ENCODE results near the gene SOX21.

The SOX21 gene

DNA sequence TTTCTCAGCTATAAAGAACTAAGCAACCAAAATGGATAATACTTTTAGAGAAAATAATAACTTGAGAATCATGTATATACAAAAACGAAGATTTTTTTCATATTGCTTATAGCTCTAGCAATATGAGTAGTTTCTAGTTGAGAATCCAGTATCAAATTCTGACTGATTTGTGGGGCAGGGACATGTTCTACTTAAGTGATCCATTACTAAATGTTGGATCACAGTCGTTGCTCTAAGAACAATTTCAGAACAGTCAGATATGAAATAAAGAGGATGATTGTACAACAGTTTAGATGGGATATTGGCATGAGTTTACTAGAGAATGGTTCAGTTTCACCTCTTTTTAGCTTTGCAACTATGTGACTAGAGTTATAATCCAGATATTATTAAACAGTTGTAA lies 39.9 kb downstream of the SOX21 start:
- TF ChIP-seq, protein P1, sequence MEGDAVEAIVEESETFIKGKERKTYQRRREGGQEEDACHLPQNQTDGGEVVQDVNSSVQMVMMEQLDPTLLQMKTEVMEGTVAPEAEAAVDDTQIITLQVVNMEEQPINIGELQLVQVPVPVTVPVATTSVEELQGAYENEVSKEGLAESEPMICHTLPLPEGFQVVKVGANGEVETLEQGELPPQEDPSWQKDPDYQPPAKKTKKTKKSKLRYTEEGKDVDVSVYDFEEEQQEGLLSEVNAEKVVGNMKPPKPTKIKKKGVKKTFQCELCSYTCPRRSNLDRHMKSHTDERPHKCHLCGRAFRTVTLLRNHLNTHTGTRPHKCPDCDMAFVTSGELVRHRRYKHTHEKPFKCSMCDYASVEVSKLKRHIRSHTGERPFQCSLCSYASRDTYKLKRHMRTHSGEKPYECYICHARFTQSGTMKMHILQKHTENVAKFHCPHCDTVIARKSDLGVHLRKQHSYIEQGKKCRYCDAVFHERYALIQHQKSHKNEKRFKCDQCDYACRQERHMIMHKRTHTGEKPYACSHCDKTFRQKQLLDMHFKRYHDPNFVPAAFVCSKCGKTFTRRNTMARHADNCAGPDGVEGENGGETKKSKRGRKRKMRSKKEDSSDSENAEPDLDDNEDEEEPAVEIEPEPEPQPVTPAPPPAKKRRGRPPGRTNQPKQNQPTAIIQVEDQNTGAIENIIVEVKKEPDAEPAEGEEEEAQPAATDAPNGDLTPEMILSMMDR (IDR thresholded peaks at IDR 0.05; ENCODE audit: control extremely low read depth, extremely low read depth, low read depth, missing control alignments): no peak
- ChIA-PET POLR2A (no interaction called here), CTCF (interaction anchor here (1.1 to 2.2 kb wide), 3 partner anchors 10 to 732 kb away, joined by 3 to 10 read pairs (median 8); no protein-coding TSS in a partner anchor)
- no peak for DNase-seq (ENCODE audit: extremely low spot score)

DNA sequence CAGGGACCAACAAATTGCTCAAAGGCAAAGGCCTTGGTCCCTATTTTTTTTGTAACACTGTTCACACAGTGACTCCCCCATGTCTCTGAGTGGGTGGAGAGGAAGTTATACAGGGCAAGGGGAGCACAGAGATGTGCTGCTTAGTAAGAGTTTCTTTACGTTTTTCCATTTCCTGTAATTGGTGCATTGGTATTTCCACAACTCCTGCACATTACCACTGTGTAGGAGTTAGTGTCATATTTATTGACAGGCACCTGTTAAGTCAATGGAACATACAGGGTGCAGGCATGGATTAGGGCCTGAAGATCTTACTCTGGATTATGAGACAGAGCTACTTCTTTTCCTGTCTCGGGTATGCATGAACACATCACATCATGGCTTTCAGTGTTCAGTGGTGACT lies 45.2 kb downstream of the SOX21 start:
- TF ChIP-seq, protein P1 (IDR thresholded peaks at IDR 0.05; ENCODE audit: control extremely low read depth, extremely low read depth, low read depth, missing control alignments): no peak
- ChIA-PET POLR2A (no interaction called here), CTCF (no interaction called here)
- DNase-seq (ENCODE audit: extremely low spot score): no peak

DNA sequence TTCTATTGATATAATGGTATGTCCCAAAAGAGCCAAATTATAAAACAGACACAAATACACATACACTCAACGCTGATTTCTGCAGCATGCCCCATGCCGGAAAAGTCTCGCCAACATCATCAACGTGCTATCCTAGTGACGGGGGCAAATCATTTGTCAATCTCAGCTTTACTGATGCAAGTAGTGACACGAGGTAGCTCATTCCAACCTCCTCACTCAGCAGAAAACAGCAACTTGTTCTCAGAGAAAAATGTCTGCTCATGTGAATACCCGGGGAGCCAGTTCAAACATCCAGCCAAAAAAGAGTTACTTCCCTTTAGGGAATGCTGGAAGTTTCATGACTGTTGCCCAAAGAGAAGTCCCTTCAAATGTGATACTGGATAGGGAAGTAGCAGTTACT lies 46.3 kb downstream of the SOX21 start:
- TF ChIP-seq, protein P1 (IDR thresholded peaks at IDR 0.05; ENCODE audit: control extremely low read depth, extremely low read depth, low read depth, missing control alignments): no peak
- POLR2A ChIA-PET: no interaction called here
- DNase-seq (ENCODE audit: extremely low spot score): no peak
- CTCF ChIA-PET: interaction anchor here (0.9 to 3.0 kb wide), 2 partner anchors 8 to 13 kb away, joined by 3 to 18 read pairs; no protein-coding TSS in a partner anchor

DNA sequence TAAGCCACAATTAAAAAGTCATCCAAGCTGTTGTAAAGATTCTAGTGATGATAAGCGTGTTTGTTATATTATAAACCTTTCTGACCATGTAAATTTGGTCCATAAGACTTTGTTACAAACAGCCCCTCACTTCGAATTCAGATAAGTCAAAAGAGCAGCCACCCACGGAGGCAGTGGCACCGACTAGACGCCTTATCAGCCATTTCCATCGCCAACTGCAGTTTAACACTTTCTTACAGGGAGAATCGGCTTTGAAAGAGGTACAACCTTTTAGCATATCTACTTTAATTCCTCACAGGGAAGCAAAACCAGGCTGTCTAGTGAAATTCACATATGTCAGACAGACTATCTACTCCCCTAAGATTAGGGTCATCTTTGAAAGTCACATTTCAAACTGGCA lies 47.5 kb downstream of the SOX21 start:
- CTCF ChIA-PET: interaction anchor here (1.0 to 3.0 kb wide), 2 partner anchors 9 to 11 kb away, joined by 5 to 18 read pairs; no protein-coding TSS in a partner anchor

DNA sequence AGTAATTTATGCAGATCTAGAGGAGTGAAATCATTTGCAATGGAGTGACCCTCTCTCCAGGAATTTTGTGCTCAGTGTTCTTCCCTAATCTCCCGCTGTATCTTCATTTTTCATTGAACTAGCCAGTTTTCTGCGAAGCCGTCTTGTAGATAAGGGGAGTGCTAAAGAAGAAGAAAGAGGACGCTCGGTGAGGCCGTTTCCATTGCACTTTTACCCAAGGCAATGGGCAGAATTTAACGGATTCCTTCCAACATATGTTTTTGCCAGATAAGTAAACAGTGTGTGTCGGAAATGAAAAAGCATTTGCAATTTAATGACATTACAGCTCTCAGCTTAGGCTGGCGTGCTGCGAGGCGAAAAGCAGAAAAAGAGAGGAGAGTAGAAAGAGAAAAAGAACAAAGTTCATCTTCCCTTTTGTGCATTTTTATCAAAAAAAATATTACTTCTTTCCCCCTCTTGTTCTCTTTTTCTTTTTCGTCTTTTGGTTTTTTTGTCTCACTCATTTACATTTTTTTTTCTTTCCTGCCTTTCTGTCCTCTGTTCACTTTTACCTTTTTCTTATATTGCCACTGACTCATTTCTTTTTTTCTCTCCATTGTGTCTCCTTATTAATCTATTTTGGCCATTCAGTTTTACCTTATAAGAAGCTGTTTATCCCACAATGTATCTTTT lies 49.9 kb downstream of the SOX21 start:
- ChIA-PET POLR2A (no interaction called here), CTCF (interaction anchor here (1.2 to 4.5 kb wide), 4 partner anchors 9 to 40 kb away, joined by 3 to 18 read pairs (median 4); no protein-coding TSS in a partner anchor)
- no peak for DNase-seq (ENCODE audit: extremely low spot score)
- TF ChIP-seq, protein P1 (IDR thresholded peaks at IDR 0.05; ENCODE audit: control extremely low read depth, extremely low read depth, low read depth, missing control alignments): no peak

More for the DNA sequence above, 47.5 kb downstream of the SOX21 start:
- no peak for DNase-seq (ENCODE audit: extremely low spot score)
- POLR2A ChIA-PET: no interaction called here
- TF ChIP-seq, protein P1 (IDR thresholded peaks at IDR 0.05; ENCODE audit: control extremely low read depth, extremely low read depth, low read depth, missing control alignments): no peak

DNA sequence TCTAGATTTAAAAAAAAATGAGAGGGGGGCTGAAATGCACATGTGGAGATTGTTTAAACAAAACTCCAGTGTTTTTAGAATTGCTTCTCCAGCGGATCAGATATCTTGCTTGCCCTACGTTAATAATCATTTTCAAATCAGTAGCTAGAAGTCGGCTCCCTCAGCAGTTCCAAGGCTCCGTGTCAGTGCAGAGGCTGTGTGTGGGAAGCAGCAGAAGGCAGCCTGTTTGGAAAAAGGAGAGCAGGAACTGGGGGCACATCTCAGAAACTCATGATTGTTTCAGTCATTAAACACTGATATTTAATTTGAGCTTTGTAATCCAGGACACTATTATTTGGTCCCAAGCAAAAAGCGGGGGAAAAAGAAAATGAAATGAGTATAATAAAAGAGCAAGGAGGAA lies 50.9 kb downstream of the SOX21 start:
- no peak for DNase-seq (ENCODE audit: extremely low spot score)
- TF ChIP-seq, protein P1 (IDR thresholded peaks at IDR 0.05; ENCODE audit: control extremely low read depth, extremely low read depth, low read depth, missing control alignments): no peak
- POLR2A ChIA-PET: no interaction called here
- CTCF ChIA-PET: interaction anchor here (0.9 to 4.5 kb wide), 6 partner anchors 9 to 743 kb away, joined by 3 to 18 read pairs (median 4); no protein-coding TSS in a partner anchor
